ENCODE data around the gene PLCB4.

The PLCB4 gene

DNA sequence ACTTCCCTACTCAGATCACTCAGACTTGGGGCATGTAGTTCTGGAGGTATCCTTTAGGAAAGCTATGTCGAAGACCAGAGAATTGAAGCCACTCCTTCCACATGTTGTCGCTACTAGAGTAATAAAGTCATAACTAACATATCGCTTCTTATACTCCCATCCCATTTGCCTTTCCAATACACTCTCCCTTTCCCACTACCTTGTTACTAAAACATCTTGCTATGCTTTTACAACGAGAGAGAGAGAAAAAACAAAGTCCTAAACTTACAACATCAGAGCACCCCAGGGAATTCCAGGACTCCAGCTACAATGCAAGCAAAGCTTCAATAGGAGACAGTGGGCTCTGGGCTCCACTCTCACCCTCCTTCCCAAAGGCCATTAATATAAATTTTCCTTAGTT, 440.4 kb downstream of the PLCB4 start:
- no peak for DNase-seq (ENCODE audit: low spot score)
- TF ChIP-seq, protein P1, sequence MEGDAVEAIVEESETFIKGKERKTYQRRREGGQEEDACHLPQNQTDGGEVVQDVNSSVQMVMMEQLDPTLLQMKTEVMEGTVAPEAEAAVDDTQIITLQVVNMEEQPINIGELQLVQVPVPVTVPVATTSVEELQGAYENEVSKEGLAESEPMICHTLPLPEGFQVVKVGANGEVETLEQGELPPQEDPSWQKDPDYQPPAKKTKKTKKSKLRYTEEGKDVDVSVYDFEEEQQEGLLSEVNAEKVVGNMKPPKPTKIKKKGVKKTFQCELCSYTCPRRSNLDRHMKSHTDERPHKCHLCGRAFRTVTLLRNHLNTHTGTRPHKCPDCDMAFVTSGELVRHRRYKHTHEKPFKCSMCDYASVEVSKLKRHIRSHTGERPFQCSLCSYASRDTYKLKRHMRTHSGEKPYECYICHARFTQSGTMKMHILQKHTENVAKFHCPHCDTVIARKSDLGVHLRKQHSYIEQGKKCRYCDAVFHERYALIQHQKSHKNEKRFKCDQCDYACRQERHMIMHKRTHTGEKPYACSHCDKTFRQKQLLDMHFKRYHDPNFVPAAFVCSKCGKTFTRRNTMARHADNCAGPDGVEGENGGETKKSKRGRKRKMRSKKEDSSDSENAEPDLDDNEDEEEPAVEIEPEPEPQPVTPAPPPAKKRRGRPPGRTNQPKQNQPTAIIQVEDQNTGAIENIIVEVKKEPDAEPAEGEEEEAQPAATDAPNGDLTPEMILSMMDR (IDR thresholded peaks at IDR 0.05; ENCODE audit: borderline replicate concordance, control extremely low read depth, extremely low read depth, insufficient read depth, missing control alignments): no peak
- in situ Hi-C loops (cut with MboI; ENCODE audit: low sequenced_read_pairs, unreplicated experiment): no loop called here

DNA sequence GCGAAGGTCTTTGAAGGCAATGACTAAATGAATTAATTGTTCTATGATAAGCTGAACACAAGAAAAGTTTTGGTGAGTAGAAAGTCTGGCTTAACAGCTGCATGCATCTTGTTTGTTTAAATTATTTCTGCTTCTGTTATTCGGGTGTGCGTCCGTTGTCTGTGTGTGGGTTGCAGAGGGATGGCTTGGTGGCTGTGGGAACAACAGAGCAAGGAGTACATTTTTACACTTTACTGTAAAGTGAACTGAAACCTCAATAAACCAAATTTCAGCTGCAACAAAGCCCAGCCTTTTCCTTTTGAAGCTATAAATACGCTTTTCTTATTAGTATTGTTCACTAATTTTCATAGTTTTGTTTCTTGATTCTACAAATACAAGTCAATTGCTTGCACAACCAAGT, 442.0 kb downstream of the PLCB4 start:
- DNase-seq (ENCODE audit: low spot score): no peak
- in situ Hi-C loops (cut with MboI; ENCODE audit: low sequenced_read_pairs, unreplicated experiment): no loop called here
- TF ChIP-seq, protein P1 (IDR thresholded peaks at IDR 0.05; ENCODE audit: borderline replicate concordance, control extremely low read depth, extremely low read depth, insufficient read depth, missing control alignments): no peak

DNA sequence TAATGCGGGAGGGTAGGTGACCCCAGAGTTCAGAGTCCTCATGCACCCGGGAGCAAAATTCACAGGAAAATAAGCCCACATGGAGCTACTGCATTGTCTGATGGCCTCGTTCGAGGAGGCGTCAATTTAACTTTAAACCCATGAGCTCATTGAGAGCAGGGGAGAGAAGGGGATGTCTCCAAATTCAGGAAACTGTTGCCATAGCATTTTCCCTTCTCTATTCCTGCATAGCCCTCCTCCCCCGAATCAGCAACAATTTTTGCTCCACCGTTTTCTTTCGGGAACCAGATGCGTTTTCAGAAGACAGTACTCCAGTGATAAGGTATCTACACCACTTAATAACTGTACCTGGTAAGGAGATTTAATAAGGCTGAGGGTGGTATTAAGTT, 445.2 kb downstream of the PLCB4 start:
- TF ChIP-seq, protein P1 (IDR thresholded peaks at IDR 0.05; ENCODE audit: borderline replicate concordance, control extremely low read depth, extremely low read depth, insufficient read depth, missing control alignments): no peak
- in situ Hi-C loops (cut with MboI; ENCODE audit: low sequenced_read_pairs, unreplicated experiment): no loop called here
- DNase-seq (ENCODE audit: low spot score): no peak

DNA sequence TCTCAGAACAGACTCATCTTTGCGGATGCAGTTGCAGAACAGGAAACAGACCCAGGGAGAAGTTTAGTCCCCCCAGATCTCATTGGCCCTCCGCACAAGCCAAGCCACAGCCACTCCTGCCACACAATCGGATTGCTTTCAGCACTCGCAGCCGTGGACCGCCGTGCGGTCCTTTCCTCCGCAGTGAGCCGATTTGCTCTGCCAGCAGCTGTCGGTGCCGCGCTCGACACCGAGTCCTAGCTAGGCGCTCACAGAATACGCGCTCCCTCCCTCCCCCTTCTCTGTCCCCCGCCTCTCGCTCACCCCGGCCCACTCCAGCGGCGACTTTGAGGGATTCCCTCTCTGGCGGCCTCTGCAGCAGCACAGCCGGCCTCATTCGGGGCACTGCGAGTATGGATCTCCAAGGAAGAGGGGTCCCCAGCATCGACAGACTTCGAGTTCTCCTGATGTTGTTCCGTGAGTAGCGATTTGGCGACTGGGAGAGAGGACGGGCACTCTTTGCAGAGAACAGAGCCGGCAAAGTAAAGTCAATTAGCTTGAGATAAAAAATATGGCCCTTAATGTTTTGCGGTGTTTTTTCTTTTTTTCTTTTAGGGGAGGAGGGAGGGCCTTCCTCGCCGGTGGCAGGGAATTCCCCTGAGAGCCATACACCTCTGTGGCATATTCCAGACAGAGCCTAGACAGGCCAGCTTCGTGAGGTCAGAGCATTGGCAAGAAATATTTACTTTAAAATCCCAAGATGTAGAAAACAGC, 445.8 kb downstream of the PLCB4 start, which contains the start of gene LAMP5:
LAMP5 (plus strand) TSS at position 130 of the 753 bp plus-strand sequence; CDS start at position 393, 263 bp downstream.
- no peak for DNase-seq (ENCODE audit: low spot score)
- in situ Hi-C loops (cut with MboI; ENCODE audit: low sequenced_read_pairs, unreplicated experiment): no loop called here
- TF ChIP-seq, protein P1 (IDR thresholded peaks at IDR 0.05; ENCODE audit: borderline replicate concordance, control extremely low read depth, extremely low read depth, insufficient read depth, missing control alignments): no peak

DNA sequence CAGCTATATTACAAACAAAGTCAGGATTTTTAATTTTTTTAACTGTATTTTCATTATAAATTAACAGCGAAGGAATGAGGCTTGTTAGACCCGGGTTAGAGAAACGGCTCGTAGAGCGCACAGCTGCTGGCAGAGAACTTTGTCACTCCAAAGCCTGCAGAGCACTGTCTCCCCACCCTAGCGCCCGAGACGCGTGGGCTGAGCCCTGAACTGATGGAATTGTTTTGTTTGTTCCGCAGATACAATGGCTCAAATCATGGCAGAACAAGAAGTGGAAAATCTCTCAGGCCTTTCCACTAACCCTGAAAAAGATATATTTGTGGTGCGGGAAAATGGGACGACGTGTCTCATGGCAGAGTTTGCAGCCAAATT, 446.3 kb downstream of the PLCB4 start:
- in situ Hi-C loops (cut with MboI; ENCODE audit: low sequenced_read_pairs, unreplicated experiment): no loop called here
- no peak for DNase-seq (ENCODE audit: low spot score)
- TF ChIP-seq, protein P1 (IDR thresholded peaks at IDR 0.05; ENCODE audit: borderline replicate concordance, control extremely low read depth, extremely low read depth, insufficient read depth, missing control alignments): no peak

DNA sequence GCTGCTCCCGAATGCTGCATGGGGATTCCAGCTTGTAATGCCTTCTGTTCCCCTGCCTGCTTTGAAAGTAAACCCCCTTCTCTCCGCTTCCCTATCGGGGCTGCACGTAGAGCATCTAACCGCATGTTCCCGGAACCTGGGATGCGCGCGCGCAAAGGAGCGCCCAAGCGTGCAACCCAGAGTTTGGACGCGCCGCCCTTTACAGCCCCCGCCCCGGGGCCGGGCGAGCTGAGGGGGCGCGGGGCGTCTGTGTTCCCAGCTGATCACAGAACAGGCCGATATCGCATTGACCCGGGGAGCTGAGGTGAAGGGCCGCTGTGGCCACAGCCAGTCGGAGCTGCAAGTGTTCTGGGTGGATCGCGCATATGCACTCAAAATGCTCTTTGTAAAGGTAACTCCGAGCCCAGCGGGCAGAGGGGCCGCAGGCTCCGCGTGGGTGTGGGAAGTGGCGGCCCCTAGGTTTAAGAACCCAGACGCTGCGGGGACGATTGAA, 446.9 kb downstream of the PLCB4 start:
- TF ChIP-seq, protein P1 (IDR thresholded peaks at IDR 0.05; ENCODE audit: borderline replicate concordance, control extremely low read depth, extremely low read depth, insufficient read depth, missing control alignments): no peak
- in situ Hi-C loops (cut with MboI; ENCODE audit: low sequenced_read_pairs, unreplicated experiment): no loop called here
- no peak for DNase-seq (ENCODE audit: low spot score)
